AG04450 (cell line): ENCODE data around the gene TMEM242. TPM values are rescaled to one million over a fixed set of nuclear protein-coding genes. Genes with fewer than 3 reads are reported as not detected.

Experiments
- CTCF ChIA-PET: fragments of 300-600, 350-600 bp; formaldehyde crosslinking; extraction: SDS; loops from one replicate; lab custom pipeline; 2022; ENCODE audit warnings: antibody characterized with exemption, inconsistent platforms; lab: Charles Lee
- POLR2A ChIA-PET: fragments of 350-600 bp; formaldehyde crosslinking; extraction: SDS; loops from one replicate; lab custom pipeline; 2021; ENCODE audit warnings: antibody characterized with exemption, inconsistent platforms; lab: Yijun Ruan, JAX
- DNase-seq: peaks from one replicate; pipeline ENCODE4 v3.0.0-alpha.2; 2011; ENCODE audit warnings: low read depth, low spot score
- H3K27ac ChIP-seq: one replicate; pipeline ENCODE4 v1.5.1; 2012; ENCODE audit warnings: low read depth, low read length, control low read depth
- H3K27me3 ChIP-seq: one replicate; pipeline ENCODE4 v1.6.0; 2012; ENCODE audit warnings: low read length; ENCODE audit not compliant: control insufficient read depth, insufficient read depth
- H3K4me3 ChIP-seq: 2 replicates; pipeline ENCODE4 v1.5.1; 2011; ENCODE audit warnings: mild to moderate bottlenecking, low read depth, low read length, control low read depth
- H3K9me3 ChIP-seq: 2 replicates; pipeline ENCODE4 v1.5.1; 2012; ENCODE audit warnings: low read length; ENCODE audit not compliant: control insufficient read depth, insufficient read depth
- polyA plus RNA-seq: library from polyadenylated mRNA; depleted of rRNA; stranded (reverse); fragments of >200 nt; gene quantifications from 2 replicates; pipeline ENCODE4 v1.2.3, GENCODE V29; 2011
- TF ChIP-seq, protein P1 (sequence below): IDR thresholded peaks from 2 replicates; pipeline ENCODE4 v1.5.1; 2011; ENCODE audit warnings: low read depth, low read length, control low read depth, inconsistent platforms

TMEM242 gene
- polyA plus RNA-seq, 1 experiment, result 8.6 TPM

GRCh38 chr6:157274471-157275226 lies 48.7 kb downstream of the TMEM242 start:
- Histone ChIP-seq H3K4me3 (peak overlapping the region; percentile 68), H3K27ac (no peak overlapping the region), H3K9me3 (no peaks in the 10 kb centered on the region), H3K27me3 (no peaks in the 10 kb centered on the region)
- DNase-seq, result no peak
- TF ChIP-seq, protein P1, sequence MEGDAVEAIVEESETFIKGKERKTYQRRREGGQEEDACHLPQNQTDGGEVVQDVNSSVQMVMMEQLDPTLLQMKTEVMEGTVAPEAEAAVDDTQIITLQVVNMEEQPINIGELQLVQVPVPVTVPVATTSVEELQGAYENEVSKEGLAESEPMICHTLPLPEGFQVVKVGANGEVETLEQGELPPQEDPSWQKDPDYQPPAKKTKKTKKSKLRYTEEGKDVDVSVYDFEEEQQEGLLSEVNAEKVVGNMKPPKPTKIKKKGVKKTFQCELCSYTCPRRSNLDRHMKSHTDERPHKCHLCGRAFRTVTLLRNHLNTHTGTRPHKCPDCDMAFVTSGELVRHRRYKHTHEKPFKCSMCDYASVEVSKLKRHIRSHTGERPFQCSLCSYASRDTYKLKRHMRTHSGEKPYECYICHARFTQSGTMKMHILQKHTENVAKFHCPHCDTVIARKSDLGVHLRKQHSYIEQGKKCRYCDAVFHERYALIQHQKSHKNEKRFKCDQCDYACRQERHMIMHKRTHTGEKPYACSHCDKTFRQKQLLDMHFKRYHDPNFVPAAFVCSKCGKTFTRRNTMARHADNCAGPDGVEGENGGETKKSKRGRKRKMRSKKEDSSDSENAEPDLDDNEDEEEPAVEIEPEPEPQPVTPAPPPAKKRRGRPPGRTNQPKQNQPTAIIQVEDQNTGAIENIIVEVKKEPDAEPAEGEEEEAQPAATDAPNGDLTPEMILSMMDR, result peak; percentile 44
- CTCF ChIA-PET, result interaction anchor here (0.5 to 2.5 kb wide), 27 partner anchors 9 to 1457 kb away, joined by 3 to 10 read pairs (median 4); no protein-coding TSS in a partner anchor
- POLR2A ChIA-PET, result no interaction called here

DNA sequence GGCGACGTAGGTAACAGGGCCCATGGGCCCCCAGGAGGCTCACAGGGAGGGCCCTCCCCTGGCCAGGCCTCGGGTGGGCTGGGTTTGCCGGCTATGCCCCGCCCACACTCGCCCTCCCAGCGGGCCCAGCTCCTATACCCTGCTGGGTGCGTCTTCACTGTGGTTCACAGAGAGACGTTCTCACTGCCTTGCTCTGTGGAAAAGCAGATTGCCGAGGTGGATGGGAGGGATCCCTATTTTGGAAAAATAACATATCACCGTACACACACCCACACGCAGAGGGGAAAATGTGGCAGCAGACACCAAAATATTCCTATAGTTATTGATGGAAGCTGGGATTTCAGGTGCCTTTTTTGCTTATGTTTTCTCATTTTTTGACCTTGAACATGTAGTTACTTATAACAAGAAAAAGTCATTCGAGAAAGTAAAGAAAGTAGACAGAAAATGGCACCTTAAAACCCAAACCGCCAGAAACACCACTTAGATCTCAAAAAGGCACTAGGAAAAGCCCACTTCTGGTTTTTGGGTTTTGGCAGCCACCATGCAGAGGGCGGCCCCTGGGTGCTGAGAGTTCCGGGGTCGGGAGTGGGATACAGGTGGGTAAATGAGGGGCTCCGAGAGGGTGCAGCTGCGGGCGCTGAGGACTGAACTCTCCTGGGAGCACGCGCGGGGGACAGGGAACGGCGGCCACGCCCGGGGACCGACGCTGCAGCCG lies 49.4 kb downstream of the TMEM242 start:
- ChIA-PET POLR2A (no interaction called here), CTCF (interaction anchor here (0.6 to 2.5 kb wide), 10 partner anchors 9 to 708 kb away, joined by 3 to 10 read pairs (median 5); no protein-coding TSS in a partner anchor)
- no peaks in the 10 kb centered on the region for H3K27me3 ChIP-seq
- no peaks in the 10 kb centered on the region for H3K9me3 ChIP-seq
- peak overlapping the region; percentile 68 for H3K4me3 ChIP-seq
- TF ChIP-seq, protein P1, result no peak
- DNase-seq, result no peak
- no peak overlapping the region for H3K27ac ChIP-seq

DNA sequence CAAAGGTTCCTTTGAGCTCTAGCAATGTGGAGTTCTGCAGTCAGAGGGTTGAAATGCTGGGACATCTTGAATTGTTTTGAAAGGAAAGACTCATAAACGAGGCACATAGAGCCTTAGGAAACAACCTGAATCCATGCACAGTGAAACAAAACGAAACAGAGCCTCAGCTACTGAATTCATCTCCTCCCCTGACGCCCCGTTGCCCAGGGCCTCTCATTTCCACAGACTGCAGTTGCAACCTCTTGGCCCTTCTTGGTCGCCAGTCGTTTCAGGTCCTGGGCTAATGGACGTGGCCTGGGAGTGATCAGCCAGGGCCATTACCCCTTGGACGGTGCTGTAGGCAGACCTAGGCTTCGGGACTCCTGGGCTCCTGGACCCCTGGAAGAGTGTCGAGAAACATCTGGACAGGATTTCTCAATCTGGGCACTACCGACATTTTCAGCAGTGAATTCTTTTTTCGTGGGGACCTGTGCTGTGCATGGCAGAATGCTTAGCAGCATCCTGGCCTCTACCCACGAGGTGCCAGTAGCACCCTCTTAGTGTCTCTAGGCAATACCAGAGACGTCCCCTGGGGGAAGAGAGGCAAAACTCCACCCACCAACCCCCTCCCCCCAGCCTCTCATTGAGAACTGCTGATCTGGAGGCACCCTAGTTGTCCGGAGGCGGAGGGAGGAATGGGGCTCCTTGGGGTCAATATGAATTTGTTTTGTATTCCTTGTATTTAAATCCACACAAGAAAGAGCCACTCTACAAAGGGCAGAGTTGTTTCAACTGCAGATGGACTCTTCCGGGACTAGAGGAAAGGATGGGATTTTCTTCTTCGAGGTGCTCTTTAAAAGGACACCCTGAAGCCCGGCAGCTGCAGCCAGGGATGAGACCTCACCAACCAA lies 50.2 kb downstream of the TMEM242 start:
- no peaks in the 10 kb centered on the region for H3K27me3 ChIP-seq
- TF ChIP-seq, protein P1, result no peak
- H3K9me3 ChIP-seq, result no peaks in the 10 kb centered on the region
- CTCF ChIA-PET, result interaction anchor here (0.8 to 2.5 kb wide), 4 partner anchors 8 to 28 kb away, joined by 3 to 10 read pairs (median 6); no protein-coding TSS in a partner anchor
- H3K27ac ChIP-seq, result no peak overlapping the region
- DNase-seq, result no peak
- POLR2A ChIA-PET, result no interaction called here
- no peak overlapping the region for H3K4me3 ChIP-seq

DNA sequence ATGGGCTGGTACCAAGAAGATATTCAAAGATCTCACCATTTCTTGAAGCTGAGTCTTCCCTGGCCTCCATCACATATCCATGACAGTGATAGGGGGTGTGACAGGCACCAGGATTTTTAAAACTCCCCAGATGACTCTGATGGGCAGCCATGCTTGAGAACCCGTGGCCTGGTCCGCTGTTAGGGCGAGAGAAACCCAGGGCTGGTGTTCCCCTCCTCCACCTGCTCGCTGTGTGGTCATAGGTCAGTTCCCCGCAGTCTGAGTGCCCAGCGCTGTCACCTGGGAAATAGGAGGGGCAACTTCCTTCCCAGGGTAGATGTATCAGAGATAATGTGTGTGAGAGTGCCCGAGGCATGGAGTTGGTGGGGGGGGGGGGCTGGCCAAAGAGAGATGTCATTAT lies 50.9 kb downstream of the TMEM242 start:
- no peak overlapping the region for H3K4me3 ChIP-seq
- POLR2A ChIA-PET, result no interaction called here
- H3K27ac ChIP-seq, result no peak overlapping the region
- no peaks in the 10 kb centered on the region for H3K9me3 ChIP-seq
- CTCF ChIA-PET, result interaction anchor here (0.9 kb wide), 1 partner anchor 12 kb away, joined by 3 read pairs; no protein-coding TSS in a partner anchor
- TF ChIP-seq, protein P1, result no peak
- no peak for DNase-seq
- H3K27me3 ChIP-seq, result no peaks in the 10 kb centered on the region
